Pons (tissue), 1 donor: ENCODE measurements around the gene COBLL1.
"Not testable (repeated sequence)": the region's sequence is repeated elsewhere in the genome, so short reads cannot be mapped to it uniquely, and the experiment has no call there.

Experiments
- DNase-seq: peaks from one replicate; pipeline ENCODE4 v3.0.0-alpha.2; 2016; ENCODE audit warnings: low spot score

Gene COBLL1

DNA sequence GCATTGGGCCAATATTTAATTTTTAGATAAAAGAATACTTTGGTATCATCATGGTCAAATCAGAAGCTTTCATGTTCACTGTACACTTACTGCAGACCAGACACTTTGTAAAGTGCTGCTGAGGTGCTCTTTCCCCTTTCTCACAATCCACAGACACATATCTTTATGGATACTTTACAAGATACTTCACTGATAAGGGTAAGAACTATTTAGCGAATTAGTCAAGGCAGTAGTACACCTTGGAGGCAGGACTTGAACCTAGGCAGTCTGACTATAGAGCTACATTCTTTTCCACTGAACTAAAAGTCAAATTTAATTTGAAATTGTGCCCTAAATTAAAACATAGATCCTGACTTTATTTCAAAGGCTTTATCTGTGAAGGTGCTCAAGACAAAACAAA is 60.2 kb downstream of the COBLL1 start:
- no peak for DNase-seq

GRCh38 chr2:164780611-164781178 is 60.9 kb downstream of the COBLL1 start:
- DNase-seq = no peak

- DNase-seq = no peak
Measured at GRCh38 chr2:164779383-164780057, 62.1 kb downstream of the COBLL1 start.

- DNase-seq = no peak
Measured at GRCh38 chr2:164778723-164779122, 62.9 kb downstream of the COBLL1 start.

GRCh38 chr2:164777847-164778461 is 63.7 kb downstream of the COBLL1 start:
- no peak for DNase-seq

DNA sequence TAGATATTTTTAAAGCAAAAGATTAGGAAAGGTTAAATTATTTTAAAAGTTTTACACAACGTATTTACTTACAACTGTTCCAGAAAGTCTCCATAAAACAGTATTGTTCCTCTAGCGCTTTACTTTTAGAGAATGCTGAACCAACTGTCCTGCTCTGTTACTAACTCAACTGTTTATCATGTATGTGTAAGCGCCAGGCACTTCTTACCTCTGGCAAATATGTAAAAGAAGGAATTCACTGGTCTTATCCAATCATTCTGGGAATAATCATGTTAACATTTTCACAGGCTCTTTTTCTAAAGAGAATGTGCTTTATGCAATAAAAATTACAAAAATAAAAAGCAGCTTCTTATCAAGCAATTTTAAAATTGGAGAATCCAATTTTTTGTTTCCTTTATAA is 68.0 kb downstream of the COBLL1 start:
- DNase-seq = no peak

- DNase-seq = no peak
Measured at GRCh38 chr2:164773091-164773490, 68.5 kb downstream of the COBLL1 start.

- DNase-seq = no peak
Measured at GRCh38 chr2:164771897-164772296, 69.7 kb downstream of the COBLL1 start.

DNA sequence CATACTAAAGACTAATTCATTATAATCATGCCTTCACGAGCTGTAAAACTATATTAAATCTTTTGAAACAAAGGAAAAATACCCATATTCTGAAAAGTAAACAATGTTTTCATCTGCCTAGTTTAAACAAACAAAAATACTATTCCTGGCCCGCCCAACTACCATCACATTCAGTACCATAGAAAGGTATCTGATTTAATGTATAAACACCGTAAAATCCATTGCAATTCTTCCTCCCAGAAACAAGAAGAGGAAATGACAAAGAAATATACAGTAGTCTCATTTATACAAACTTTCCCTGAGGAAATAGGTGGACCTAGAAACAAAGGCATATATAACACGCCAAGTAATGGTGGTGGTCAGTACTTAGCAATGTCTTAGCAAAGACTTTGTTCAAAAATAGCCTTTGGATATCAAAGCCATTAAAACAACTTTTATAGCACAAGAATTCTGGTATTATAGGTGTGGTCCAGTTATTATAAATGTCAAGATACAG is 71.2 kb downstream of the COBLL1 start:
- DNase-seq = no peak

- no peak for DNase-seq
Measured at GRCh38 chr2:164766954-164767320, 74.7 kb downstream of the COBLL1 start.

GRCh38 chr2:164766216-164766953 is 75.2 kb downstream of the COBLL1 start:
- no peak for DNase-seq

DNA sequence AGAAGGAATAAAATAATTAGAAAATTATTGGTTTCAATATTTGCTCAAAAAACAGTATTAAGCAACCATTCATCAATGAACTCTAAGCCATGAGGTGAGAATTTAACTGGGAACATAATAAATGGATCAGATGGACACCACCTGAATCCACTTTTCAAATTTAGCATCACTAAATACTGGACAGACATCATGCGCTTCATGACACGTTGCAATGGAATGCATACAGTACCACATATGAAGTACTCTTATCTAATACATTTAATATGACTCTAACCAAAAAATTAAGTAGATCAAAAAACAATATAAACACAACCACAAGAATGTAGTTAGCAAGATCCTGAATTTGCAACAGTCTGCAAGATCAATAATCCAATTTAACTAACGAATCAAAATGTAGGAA is 76.6 kb downstream of the COBLL1 start:
- no peak for DNase-seq

DNA sequence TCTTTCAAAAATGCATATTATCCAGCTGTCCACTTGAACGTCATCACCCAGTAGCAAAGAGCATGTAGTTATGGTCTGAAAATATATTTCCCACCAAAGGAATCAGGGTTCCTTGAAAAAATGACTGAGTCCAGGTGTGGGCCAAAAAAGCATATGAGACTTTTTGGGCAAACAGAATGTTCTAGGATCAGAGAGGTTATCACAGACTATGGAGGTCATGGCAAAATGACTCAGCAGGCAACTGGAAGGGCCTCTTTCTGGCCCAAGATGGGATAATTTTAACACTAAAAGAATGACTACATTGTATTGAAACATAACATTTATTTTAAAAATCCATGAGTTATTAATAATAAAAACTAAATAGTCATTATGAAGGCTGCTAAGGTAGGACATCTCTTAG is 77.1 kb downstream of the COBLL1 start:
- no peak for DNase-seq

- no peak for DNase-seq
Measured at GRCh38 chr2:164763431-164763830, 78.2 kb downstream of the COBLL1 start.

- DNase-seq = no peak
Measured at GRCh38 chr2:164761737-164762460, 79.7 kb downstream of the COBLL1 start.

GRCh38 chr2:164761201-164761600 is 80.4 kb downstream of the COBLL1 start:
- not testable (repeated sequence) for DNase-seq

DNA sequence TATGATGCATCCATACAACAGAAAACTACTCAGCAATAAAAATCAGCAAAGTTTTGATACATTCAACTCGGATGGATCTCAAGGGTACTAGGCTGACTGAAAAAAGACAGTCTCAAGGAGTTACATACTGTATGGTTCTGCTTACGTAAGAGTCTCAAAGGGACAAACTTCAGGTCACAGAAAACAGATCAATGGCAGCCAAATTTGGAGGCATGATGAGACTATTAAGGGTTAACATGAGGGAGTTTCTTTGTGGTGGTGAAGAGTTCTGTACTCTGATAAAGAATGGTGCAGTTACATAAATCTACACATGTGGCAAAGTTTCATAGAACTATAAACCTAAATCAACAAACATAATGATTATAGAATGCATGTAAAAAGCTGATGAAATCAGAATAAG is 81.4 kb downstream of the COBLL1 start:
- no peak for DNase-seq

DNA sequence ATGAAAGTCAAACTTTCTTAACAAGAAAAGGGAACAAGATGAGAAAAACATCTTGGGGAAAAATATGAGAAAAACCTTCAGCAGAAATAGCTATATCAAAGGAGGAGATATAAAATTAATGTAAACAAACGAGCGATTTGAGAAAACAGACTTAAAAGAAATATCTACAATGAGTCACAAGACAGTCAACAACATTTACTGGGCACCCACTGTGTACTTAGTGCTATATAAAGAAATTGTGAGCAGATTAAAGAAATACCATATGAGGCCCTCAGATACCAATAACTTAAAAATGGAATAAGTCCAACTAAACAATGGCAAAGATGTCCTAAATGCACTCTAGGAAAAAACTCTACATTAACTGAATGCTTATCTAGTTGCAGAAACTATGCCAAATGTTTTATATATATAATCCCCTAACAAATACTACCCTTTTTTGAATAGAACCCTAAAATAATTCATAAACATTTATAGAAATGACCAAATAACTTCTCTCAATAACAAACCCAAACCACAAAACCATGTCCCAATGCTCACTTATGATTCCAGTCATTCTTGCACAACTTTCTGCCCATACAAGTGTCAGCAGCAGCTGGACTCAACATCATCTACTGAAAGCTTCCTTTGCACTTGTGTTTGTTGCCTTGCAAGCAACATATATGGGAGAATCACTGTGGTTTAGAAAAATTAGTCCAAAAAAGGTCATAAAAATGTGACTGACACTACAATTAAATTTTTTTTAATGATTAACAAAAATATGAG is 83.5 kb downstream of the COBLL1 start:
- no peak for DNase-seq

DNA sequence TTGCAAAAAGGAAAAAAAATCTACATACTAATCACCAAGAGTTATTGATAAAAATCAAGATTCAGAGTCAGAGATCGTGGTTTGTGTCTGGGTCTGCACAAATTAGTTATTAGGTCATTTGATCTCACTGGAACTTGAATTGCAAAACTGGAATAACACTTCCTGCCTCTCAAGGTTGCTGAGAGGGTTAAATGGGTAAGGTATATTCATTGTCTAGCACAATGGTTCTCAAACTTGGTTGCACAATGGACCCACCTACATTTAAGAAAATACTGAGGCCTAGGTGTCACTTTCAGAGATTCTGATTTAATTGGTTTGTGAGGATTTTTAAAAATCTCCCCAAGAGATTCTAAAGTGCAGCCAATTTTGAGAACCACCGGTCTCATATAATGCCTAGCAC is 84.8 kb downstream of the COBLL1 start:
- DNase-seq = no peak

GRCh38 chr2:164755952-164756351 is 85.7 kb downstream of the COBLL1 start:
- no peak for DNase-seq
